ENCODE measurements around the gene ADAMTS16.

ADAMTS16 gene

GRCh38 chr5:5189051-5189430, 48.9 kb downstream of the ADAMTS16 start:
- no peak for DNase-seq

DNA sequence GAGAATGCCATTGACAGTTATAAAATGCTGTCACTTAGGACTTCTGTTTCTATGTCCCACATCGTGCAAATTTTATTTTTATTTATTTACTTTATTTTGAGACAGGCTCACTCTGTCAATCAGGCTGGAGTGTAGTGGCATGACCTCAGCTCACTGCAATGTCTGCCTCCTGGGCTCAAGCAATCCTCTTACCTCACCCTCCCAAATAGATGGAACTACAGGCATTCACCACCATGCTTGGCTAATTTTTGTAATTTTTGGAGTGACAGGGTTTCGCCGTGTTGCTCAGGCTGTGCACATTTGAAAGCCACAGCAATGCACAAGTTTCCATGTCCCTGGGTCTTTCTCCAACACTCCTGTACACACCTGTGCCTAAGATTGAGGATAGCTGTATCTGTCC, 51.8 kb downstream of the ADAMTS16 start:
- DNase-seq = no peak

DNA sequence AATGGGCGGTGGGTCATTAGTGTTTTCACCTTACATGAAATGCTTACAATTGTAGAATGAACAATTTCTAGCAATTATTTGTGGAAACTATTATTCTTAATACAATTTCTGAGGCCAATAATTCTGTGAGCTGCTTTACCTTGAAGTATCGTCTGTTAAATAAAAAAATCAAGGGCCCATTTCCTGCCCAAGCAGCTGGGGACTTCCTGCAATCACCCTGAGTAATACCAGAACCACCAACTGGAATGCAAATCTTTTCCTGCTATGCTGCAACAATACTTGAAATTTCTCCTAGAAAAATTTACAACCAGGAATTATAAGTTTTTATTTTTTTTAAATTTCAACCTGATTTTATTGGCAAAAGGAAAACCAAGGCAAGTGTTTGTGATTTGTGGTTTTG, 52.6 kb downstream of the ADAMTS16 start:
- no peak for DNase-seq

GRCh38 chr5:5195128-5195918, 55.2 kb downstream of the ADAMTS16 start:
- DNase-seq = no peak

DNA sequence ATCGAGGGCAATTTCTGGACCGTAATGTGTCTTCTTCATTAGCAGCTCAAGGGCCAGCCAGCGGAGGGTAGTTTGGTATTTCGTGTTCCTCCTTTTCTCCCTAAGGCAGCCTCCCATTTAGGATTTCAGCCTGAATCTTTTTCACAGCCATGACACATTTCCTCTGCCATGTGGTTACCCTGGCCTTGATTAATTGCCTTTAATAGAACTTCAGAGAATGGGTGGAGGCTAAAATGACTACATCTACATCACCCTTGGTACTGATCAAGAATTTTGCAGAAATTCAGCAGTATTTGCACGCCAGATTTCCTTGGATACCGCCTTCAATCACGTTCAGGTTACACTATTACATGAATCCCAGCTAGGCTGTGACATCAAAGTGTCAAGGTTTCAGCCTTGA, 58.0 kb downstream of the ADAMTS16 start:
- DNase-seq = no peak

DNA sequence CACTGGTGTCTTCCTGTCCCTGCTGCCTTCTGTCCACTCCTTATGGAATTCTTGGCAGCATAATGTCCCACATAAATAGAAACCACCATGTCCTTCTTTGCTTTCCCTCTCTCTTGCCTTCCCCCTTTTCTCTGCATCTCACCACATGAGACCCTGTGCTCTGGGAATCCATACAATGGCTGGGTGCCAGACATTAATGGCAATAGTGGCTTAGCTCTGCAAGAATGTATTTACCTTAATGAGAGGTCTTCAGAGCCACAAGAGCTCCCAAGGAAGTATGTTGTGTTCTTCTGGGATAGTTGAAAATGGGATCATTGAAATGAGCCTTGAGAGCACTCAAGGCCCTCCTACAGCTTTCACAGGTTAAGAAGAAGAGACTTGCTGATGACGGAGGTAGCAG, 58.7 kb downstream of the ADAMTS16 start:
- no peak for DNase-seq

- DNase-seq = no peak
These were observed 59.4 kb downstream of the ADAMTS16 start for GRCh38 chr5:5199495-5199894.

DNA sequence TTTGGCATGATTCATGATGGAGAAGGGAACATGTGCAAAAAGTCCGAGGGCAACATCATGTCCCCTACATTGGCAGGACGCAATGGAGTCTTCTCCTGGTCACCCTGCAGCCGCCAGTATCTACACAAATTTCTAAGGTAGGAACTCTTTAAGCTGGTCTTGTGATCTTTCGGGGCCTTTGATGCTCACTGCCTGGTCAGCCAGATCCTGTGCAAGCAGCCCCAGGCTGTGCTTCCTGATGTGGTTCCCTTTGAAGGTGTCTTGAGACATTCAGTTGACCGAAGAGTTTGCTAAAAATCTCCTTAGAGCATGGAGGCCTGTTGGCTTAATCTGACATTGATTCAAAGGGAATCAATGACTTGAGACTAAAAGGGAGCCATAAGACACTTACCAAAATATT, 60.0 kb downstream of the ADAMTS16 start:
- DNase-seq = no peak

GRCh38 chr5:5202321-5202720, 62.2 kb downstream of the ADAMTS16 start:
- DNase-seq = no peak

GRCh38 chr5:5203451-5203850, 63.3 kb downstream of the ADAMTS16 start:
- DNase-seq = no peak

DNA sequence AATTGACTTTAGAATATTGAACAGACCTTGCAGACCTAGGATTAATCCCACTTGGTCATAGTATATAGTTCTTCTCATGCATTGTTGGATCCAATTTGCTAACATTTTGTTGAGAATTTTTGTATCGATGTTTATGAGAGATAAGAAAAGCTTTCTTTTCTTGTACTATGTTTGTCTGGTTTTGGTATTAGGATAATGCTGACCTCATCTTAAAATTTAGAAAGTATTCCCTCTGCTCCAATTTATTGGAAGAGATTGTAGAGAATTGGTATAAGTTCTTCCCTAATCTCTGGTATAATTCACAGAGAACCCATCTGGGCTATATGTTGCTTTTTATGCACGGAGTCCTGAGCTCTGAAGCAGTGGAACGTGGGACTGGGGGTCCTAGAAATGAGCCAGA, 67.7 kb downstream of the ADAMTS16 start:
- DNase-seq = no peak

GRCh38 chr5:5209089-5209488, 69.0 kb downstream of the ADAMTS16 start:
- no peak for DNase-seq

- no peak for DNase-seq
These were observed 69.6 kb downstream of the ADAMTS16 start for GRCh38 chr5:5209510-5210286.

GRCh38 chr5:5217371-5217770, 77.2 kb downstream of the ADAMTS16 start:
- DNase-seq = no peak

- no peak for DNase-seq
These were observed 78.3 kb downstream of the ADAMTS16 start for GRCh38 chr5:5218396-5218795.

DNA sequence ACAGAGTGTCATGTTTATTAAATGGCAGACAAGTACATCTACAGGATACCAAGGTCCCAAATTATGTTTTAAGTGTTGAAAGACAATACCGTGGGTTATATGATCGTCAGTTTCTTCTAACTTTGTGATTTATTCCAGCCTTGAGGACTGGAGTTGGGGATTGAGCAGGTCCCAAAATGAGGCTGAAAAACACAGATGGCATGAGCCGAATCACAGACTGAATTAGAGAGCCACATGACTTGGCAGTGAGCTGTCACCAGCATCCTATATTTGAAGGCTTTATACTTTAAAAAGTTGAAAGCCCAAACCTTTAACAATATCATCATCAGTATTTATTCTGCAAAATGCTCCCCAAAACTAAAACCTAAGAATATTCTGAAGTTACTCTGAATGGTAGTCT, 79.4 kb downstream of the ADAMTS16 start:
- no peak for DNase-seq

- DNase-seq = no peak
These were observed 80.9 kb downstream of the ADAMTS16 start for GRCh38 chr5:5220901-5221631.

- no peak for DNase-seq
These were observed 81.6 kb downstream of the ADAMTS16 start for GRCh38 chr5:5221724-5222123.

DNA sequence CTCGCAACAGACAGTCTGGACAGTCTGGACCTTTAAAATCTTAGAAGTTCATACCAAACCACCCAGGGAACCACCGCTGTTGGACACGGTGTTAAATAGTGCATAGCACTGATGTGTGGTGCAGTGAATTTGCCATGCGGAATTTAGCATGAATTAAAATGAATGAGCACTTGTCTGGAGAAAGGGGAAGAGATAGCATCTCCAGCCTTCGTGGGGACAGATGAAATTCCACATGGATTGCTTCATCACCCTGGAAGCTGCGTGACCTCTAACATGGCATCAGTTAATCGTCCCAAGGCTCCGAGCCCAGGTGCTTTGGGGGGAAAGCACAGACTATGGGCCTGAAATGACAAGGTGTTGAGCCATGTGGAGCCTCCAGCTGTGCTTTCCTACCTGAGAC, 91.4 kb downstream of the ADAMTS16 start:
- DNase-seq = no peak

DNA sequence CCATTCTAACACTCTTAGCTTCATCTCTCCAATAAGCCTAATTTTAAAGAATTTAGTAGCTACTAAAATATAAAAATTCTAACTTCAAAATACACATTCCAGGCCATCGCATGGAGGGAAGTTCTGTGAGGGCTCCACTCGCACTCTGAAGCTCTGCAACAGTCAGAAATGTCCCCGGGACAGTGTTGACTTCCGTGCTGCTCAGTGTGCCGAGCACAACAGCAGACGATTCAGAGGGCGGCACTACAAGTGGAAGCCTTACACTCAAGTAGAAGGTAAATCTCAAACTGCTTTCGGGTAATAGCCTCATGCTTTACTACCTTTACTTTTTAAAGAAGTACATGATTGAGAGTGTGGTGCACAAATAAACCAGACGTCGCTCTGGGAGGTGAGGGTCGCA, 94.8 kb downstream of the ADAMTS16 start:
- DNase-seq = no peak

DNA sequence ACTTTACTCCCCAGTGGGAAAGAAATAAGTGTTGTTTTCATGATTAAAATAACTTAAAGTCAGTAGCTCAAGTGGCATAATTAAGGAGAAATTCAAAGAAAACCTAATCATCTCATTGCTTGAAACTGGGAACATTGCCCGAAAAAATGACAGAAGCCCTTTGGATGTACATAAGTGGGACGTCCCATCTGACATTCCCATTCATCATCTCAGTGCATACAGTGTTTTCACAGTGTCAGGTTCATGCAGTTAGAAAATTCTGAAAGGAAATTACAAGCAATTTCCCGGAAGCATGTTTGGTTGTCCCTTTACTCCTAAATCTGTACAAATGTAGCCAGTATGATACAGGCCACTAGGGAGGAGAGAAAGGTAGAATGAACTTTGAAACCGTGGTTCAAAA, 95.6 kb downstream of the ADAMTS16 start:
- DNase-seq = no peak

- DNase-seq = no peak
These were observed 99.1 kb downstream of the ADAMTS16 start for GRCh38 chr5:5239191-5239590.

GRCh38 chr5:5240234-5240633, 100.1 kb downstream of the ADAMTS16 start:
- DNase-seq = no peak

- DNase-seq = no peak
These were observed 101.9 kb downstream of the ADAMTS16 start for GRCh38 chr5:5242056-5242455.
